Inflammatory macrophage treated with lipopolysaccharide for 1 hour (primary cell): Measurements from ENCODE around the gene IFITM10.
"Not testable (repeated sequence)": the region's sequence is repeated elsewhere in the genome, so short reads cannot be mapped to it uniquely, and the experiment has no call there.

Source experiments
- DNase-seq, 2 donors: peaks; one replicate each; pipeline ENCODE4 v3.0.0-alpha.2; 2020 to 2022

IFITM10 gene

GRCh38 chr11:1777737-1778136 lies 27.3 kb upstream of the IFITM10 start:
- peak; percentile 66 to 72 for DNase-seq

- DNase-seq: no peak
Observed at GRCh38 chr11:1776944-1777715, 26.7 kb upstream of the IFITM10 start.

GRCh38 chr11:1776331-1776851 lies 26.0 kb upstream of the IFITM10 start:
- DNase-seq: no peak

- DNase-seq: no peak
Observed at GRCh38 chr11:1774886-1775285, 24.5 kb upstream of the IFITM10 start.

- no peak for DNase-seq
Observed at GRCh38 chr11:1773994-1774550, 23.7 kb upstream of the IFITM10 start.

GRCh38 chr11:1773131-1773993 lies 23.0 kb upstream of the IFITM10 start:
- DNase-seq: no peak

- DNase-seq: peak; percentile 72 to 80
Observed at GRCh38 chr11:1772270-1773130, 22.1 kb upstream of the IFITM10 start.

GRCh38 chr11:1771700-1772099 lies 21.3 kb upstream of the IFITM10 start:
- DNase-seq: peak; percentile 87 to 92

- no peak for DNase-seq
Observed at GRCh38 chr11:1771273-1771672, 20.9 kb upstream of the IFITM10 start.

- DNase-seq: no peak
Observed at GRCh38 chr11:1770528-1770927, 20.1 kb upstream of the IFITM10 start.

GRCh38 chr11:1770061-1770460 lies 19.7 kb upstream of the IFITM10 start:
- no peak for DNase-seq

- DNase-seq: not testable (repeated sequence)
Observed at GRCh38 chr11:1769304-1769936, 19.0 kb upstream of the IFITM10 start.

- DNase-seq: no peak
Observed at GRCh38 chr11:1768141-1768469, 17.7 kb upstream of the IFITM10 start.

GRCh38 chr11:1767399-1768140 lies 17.2 kb upstream of the IFITM10 start:
- no peak for DNase-seq

GRCh38 chr11:1766719-1767398 lies 16.5 kb upstream of the IFITM10 start:
- DNase-seq: no peak

GRCh38 chr11:1765871-1766718 lies 15.7 kb upstream of the IFITM10 start:
- no peak for DNase-seq

- DNase-seq: peak; percentile 72 to 91
Observed at GRCh38 chr11:1763796-1764661, 13.6 kb upstream of the IFITM10 start, which contains the start of gene CTSD. Gene CTSD (minus strand): TSS chr11:1763927. CDS start chr11:1763859, 68 bp downstream.

GRCh38 chr11:1763336-1763795 lies 13.0 kb upstream of the IFITM10 start:
- DNase-seq: no peak
